Stimulated activated CD8-positive, alpha-beta memory T cell treated with anti-CD3 and anti-CD28 coated beads, Interleukin-15, amount 100 ng/mL, for 24 hours (primary cell): ENCODE data around the gene STX5.
"Not testable (repeated sequence)": the region's sequence is repeated elsewhere in the genome, so short reads cannot be mapped to it uniquely, and the experiment has no call there.

Source experiments
- DNase-seq: peaks from one replicate; pipeline ENCODE4 v3.0.0-alpha.2; 2020; ENCODE audit warnings: low read depth

Gene STX5

DNA sequence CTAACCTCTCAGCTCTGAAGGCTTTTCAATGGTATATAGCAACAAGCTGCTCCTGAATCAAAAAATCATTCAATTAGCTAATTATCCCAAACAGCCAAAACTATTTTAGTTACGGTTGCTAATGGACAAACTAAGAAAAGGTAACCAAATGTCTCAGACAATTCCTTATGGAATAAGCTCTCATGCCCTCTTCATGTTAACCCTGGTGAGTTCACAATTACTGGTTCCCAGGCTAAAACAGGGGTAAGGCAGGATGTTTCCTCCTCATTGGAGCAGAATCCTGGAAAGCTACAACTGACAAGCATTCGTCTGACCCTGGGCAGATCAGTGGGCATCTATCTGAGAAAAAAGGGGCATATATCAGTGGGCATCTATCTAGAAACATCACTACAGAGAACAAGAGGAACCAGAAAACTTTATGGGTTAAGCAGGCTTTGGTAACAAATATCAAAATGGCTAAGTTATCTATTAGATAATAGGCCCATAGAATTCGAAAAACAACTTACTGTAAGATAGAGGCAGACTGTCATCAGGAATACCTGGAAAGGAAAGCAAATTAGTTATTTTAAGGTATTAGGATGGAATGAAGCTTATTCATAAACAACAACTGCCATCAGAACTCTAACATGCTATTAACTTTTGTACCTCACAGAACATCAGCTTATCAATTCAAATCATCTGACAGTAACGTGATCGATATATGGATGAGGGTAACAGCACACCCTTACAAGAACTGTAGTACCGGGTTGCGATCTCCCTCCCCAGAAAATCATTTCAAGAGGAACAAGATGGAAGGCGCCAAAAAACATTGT is 22.4 kb upstream of the STX5 start:
- DNase-seq = no peak

DNA sequence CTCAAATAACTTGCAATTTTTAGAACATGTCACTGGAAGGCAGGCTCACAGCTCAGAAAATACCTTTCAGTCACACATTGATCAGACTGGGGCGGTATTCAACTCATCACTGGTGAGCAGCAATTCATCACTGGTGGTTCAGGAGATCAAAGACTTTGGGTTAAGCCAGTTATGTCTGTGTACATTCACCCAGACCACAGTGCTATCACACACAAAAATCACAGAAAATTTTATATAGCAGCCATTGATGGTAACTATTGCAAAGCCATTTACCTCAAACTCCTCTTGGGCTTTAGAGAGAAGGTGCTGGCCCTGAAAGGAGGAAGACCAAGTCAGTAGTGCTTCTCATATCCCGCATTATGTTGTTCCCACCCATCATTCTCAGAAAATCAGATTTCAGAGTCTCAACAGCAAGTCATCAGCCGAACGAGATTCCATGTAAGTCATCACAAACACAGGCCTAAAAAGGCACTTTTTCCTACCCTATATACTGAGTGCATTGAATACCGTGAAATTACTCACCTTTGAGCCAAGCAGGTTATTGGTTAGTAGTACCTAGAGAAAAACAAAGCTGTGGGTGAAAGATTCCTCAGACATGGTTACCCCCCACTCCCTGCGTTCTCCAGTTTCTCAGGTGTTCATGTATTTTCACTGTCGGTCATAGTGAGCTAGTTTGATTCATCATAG is 21.6 kb upstream of the STX5 start:
- no peak for DNase-seq

DNA sequence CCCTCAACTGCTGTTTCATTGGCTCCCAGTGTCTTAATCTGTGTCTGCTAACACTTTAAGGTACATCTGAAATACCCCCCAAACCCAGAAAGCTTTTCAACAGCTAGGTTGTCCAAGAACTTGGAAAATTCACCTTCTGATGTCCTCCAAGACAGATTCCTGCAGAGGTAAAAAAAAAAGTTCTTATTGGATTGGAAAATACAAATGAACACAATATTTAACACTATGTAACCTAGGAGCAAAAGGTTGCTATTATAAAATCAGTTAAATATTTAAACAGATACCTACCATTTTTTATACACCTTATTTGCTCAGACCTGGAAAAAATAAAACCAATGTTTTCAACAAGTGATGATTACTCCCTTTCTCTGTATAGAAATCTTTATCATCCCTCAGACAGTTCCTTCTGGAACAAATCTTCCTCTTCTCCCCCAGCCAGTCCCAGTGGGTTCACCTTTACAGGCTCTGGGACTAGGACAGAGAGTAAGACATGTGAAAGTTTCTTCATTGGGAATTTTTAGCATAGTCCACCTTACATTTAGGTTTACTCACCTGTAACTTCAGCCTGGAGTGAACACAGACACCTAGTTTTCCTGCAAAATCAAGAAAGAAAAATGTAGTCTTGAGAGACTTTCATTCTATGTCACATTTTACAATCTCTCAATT is 20.8 kb upstream of the STX5 start:
- DNase-seq = no peak

DNA sequence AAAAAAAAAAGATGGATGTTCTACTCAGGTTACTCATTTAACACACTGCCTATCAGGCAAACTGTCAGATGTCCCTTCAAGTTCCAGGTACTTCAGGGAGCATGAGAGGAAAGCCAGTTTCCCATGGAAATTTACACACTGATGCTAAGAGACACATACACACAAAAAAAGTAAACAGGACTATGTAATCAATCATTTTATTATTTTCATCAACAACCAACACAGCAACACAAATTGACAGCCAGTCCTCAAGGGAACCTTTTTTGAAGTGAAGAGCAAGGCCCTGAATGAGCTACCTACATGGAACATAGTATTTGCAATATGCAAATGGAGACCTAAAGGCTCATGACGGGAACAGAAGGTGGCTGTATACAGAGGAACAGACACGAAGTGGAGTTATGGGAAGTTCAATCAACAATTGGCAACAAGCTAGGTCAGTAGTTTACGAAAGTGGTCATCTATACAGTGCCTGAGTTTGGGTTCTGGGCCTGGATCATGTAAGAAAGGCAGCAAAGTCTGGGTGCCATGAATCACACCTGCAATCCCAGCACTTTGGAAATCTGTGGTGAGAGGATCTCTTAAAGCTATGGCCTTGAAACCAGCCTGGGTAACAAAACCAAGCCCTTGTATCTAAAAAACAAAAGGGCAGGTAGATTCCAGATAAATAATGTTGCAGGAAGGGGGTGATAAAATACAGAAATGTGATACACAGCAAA is 20.1 kb upstream of the STX5 start:
- no peak for DNase-seq

DNA sequence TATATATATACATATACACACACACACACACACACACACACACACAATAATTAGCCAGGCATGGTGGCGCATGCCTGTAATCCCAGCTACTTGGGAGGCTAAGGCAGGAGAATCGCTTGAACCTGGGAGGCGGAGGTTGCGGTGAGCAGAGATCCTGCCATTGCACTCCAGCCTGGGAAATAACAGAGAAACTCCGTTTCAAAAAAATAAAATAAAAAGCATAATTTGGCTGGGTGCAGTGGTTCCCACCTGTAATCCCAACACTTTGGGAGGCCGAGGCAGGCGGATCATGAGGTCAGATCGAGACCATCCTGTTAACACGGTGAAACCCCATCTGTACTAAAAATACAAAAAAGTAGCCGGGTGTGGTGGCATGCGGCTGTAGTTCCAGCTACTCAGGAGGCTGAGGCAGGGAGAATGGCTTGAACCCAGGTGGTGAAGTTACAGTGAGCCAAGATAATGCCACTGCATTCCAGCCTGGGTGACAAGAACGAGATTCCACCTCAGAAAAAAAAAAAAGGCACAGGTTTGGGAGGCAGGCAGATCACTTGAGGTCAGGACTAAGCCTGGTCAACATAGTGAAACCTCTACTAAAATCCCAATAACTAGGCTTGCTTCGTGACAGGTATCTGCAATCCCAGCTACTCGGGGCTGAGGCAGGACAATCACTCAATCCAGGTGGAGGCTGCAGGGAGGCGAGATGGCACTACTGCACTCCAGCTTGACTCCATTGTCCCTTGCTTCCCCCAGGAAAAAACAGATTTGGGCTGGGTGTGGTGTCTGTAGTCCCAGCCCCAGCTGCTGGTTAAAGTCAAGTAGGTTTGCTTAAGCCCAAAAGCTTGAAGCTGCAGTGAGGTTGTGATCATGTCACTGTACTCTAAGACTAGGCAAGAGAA is 19.3 kb upstream of the STX5 start:
- no peak for DNase-seq

DNA sequence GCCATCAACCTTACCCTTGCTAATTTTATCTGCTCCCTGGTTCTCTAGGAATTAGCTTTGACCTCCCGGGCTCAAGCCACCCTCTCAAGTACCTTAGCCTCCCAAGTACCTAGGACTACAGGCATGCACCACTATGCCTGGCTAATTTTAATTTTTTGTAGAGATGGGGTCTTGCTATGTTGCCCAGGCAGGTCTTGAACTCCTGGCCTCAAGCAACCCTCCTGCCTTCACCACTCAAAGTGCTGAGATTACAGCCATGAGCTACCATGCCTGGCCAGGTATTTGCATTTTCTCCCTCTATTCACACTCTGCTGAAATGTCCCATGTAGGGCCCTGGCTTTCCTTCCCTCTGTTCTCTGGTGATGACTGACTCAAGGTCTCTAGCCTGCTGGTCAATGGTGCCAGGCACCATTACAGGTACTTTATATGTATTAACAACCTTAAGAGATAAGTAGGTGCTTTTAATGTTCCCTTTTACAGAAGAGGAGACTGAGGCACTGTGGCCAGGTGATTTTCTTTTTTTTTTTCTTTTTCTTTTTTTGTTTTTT is 16.0 kb upstream of the STX5 start:
- DNase-seq = no peak

DNA sequence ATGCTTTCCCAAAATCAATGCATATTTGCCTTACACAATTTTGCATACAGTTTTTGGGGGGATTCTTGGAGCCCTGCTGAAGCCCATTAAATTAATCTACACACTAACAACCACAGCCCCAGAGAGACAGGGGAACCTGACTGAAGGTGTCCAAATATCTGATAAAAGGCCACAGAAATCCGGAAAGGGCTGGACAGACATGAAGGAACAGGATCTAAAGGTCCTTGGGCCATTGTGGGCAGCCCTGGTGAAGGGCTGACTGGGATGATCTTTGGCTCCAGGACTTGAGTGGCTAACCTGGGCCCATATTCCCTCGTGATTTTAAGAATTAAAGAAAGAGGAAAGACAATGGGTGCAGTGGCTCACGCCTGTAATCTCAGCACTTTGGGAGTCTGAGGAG is 14.3 kb upstream of the STX5 start:
- DNase-seq = no peak

DNA sequence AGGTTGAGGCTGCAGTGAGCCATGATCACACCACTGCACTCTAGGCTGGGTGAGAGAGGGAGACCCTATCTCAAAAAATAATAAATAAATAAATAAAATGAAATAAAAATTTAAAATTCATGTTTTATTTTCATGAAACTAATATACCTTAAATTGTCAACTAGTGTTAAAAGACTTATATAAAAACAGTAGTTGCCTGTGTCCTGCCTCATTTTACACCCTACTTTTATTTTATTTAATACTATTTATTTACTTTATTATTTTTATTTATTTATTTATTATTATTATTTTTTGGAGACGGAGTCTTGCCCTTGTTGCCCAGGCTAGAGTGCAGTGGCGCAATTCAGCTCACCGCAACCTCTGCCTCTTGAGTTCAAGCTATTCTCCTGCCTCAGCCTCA is 12.3 kb upstream of the STX5 start:
- DNase-seq = no peak

DNA sequence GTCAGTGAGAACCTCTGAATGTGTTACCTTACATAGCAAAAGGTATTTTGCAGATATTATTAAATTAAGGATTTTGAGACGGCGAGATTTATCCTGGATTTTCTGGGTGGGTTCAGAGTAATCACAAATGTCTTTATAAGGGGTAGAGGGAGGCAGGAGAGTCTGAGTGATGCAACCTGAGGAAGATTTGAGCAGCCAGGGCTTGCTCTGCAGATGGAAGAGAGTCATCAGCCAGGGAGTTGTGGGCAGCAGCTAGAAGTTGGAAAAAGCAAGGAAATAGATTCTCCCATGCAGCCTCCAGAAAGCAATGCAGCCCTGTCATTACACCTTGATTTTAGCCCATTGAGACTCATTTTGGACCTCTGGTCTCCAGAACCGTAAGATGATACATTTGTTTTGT is 11.6 kb upstream of the STX5 start:
- no peak for DNase-seq

DNA sequence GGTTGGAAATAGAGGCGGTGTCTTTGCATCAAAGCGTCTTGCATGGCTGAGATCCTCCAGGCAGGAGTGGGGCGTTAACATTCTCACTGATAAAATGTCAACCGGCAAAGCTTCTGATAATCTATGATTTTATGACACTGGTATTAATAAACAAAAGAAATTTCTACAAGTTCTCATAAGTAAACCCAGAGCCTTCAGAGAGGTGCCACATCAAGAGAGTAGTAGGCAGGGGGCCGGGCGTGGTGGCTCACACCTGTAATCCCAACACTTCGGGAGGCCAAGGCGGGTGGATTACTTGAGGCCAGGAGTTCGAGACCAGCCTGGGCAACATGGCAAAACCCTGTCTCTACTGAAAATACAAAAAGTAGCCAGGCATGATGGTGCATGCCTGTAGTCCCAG is 11.0 kb upstream of the STX5 start:
- DNase-seq = not testable (repeated sequence)

DNA sequence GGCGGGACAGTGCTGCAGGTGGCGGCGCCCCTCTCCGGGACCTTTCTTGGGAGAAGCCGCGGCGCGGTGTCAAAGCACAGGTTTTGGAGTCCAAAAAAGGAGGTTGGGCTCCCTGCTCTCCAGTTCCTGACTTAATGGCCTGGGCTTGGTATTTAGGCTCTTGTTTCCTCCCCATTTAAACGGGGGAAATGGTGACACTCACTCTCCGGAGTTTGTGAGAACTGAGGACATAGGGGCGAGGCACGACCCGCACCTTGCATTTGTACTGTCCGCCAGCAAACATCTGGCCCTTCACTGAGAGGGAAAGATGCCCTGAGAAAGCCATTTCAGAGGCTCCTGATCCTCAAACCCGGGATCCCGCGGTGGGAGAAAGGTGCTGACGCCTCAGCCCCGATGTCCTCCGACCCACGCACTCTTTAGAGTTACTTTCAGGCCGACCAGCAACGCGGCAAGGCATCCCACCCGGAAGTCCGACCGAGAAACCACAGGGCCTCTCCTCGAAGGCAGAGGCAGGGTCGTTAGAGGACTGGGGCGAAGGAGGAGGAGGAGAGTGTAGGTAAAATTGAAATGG is 10.4 kb upstream of the STX5 start:
- no peak for DNase-seq

DNA sequence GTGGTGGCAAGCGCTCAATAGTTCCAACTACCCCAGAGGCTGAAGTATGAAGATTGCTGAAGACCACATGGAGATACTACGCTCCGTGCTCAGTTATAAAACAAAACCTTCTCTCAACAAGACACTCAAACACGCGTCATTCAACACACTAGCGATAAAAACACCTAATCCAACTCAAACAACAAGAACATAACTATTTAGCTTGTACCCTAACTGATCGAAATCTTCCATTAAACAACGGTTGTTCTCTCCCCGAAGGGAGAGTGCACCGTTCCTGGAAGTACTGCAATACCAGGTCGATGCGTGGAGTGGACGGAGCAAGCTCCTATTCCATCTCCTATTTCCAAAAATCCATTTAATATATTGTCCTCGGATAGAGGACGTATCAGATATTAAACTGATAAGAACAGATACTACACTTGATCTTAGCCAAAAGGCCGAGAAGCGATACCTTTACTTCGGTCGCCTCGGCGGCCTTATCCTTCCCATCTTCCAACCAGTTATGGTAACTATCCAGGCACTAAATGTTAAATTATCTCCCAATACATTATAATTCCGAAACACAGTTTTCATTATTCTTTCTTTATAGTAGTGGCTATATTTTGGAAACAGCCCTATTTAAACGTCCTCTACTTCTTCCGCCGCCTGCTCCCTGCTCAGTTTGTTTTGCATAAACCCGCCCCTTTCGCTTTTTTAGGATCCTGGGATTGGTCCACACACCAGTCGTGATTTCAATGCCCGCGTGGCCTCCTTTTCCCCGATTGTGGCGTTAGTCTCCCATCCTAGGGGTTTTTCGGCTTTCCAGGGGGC is 9.7 kb upstream of the STX5 start:
- no peak for DNase-seq

DNA sequence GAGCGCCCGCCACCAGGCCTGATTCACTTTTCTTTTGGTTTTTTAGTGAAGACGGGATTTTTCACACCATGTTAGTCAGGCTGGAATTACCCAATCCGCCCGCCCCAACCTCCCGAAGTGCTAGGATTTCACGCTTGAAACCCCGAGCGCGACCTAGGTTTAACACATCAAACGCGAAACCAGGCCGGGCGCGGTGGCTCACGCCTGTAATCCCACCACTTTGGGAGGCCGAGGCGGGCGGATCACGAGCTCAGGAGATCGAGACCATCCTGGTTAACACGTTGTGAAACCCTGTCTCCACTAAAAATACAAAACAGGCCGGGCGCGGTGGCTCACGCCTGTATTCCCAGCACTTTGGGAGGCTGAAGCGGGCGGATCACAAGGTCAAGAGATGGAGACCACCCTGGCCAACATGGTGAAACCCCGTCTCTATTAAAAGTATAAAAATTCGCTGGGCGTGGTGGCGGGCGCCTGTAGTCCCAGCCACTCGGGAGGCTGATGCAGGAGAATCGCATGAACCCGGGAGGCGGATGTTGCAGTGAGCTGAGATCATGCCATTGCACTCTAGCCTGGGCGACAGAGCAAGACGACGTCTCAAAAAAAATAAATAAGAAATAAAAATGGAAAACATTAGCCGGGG is 9.0 kb upstream of the STX5 start:
- peak; percentile 67 for DNase-seq

DNA sequence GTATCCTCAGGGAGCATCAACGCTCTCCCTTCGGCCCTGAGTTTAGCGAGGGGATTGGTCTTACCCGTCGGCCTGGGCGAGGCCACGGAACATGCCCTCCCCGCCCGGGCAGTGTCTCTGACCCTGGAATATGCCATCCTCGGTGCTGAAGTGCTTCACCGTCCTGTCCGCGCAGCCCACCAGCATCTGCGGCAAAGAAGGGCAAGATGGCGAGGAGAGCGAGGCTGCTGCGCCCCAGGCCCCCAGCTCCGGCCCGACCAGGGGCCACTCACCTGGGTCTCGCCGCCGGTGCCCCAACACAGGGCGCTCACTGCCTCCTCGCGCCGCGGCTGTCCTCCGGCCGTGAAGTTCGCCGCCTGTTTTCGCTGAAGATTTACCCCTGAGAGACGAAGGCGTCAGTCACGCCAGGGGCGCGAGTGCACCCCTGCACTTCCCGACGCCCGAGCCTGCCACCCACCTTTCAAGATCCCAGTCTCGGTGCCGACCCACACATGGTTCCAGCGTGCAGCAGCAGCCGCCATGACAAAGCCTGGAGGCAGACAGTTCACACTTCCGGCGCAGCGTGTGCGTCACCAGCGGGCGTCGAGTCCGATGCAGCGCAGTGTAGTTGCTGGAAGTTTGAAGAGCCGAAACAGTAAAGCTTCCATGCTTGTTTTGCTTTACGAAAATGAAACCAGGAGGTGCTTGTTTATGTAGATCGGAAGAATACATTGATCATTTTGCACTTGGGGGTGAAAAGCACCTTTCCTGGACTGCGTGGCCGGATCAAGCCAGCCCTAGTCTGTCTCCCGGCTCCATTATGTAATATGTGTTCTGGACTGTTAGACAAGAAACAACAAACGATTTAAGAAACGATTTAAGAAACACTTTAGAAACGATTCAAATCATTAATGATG is 7.4 kb upstream of the STX5 start, which contains the start of gene WDR74:
WDR74 (minus strand) TSS at position 541 of the 896 bp plus-strand sequence; CDS start at position 521, 20 bp downstream.
- peak; percentile 80 for DNase-seq

DNA sequence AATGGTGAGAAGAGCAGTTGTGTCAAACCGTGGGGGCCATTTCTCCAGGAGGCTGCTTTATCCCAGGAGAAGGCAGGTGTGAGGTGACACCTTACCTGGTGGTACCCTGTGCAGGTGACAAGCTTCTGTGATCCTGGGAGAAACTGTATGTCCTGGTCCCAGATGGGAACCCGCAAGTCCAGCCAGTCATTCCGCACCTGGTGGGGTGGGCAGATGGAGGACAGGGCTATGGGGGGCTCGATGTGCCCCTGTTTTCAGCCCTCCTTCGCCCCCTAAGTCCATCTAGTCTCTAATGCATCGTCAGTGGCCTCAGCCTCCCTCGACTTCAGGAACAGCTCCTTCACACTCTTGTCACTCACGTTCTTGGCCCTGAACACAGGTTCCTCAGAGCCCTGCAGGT is 3.5 kb upstream of the STX5 start:
- no peak for DNase-seq

DNA sequence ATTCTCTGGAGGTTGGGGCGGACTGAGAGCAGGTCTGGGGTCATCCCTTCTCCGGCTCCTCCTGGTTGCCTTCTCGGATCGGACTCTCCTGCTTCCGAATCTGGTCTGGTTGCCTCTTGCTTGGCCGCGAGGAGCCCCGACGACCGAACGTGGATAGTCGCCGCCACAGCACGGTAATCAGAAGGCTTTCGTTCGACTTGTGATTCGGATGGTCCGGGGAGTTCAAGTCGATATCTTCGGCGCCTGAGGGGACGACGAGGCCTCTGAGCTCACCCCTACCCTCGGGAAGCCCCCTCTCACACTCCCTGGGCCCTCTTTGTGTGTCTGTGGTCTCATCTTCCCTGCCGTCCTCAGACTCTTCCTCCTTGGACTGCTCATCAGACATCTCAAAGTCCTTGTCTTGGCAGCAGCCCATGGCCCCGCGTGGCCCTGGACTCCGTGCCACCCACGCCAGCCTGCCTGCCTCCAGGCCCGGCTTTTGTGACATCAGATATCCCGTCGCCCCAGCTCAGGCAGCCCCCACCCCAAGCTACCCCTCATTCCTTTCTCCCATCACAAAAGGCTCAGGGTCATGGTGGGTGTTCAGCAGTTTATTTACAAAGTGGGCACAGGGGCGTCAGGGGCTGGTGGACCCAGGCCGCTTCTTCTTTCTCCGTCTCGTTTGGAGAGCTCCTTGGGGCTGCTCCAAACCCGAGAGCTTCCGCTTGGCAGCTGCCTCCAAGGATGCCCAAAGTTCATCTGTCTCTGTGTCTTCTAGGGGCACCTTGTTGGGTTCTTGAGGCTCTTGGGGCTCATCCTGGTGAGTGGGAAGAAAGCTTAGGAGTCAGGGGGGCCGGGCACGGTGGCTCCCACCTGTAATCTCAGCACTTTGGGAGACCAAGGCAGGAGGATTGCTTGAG is 734 bp upstream of the STX5 start, which contains the start of gene TEX54:
TEX54 (minus strand) TSS at position 506 of the 899 bp plus-strand sequence.
- DNase-seq = no peak

DNA sequence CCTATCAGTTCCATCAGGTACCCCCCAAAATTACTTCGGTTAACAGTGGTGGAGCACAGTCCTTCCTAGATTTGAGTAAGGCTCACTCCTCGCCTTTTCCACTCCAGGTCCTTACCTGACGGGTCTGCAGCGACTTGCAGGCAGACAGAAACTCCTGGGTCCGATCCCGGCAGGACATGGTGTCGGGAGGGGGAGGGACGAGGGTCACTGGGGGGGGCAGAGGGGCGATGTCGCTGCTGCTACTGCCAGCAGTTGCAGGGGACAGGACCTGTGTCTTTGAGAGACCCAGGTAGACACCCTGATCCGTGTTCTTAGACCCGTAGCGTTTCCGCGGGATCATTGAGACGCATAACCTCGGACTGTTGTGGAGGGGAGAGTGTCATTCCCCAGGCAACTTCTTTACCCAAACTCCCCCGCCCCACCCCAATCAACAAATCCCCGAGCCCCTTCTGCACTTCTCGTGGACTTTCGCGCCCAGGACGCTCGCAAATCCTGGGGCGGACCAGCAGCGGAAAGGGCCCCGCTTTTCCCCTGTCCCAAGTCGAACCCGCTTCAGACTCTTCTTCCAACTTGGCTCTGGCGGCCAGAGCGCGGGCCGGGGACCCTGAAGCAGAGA is 839 bp downstream of the STX5 start:
- no peak for DNase-seq
